GM23338 (cell line): ENCODE measurements around the gene MFAP5. TPM values are rescaled to one million over a fixed set of nuclear protein-coding genes. Genes with fewer than 3 reads are reported as not detected.

Experiments
- ATAC-seq: fragments of 200-7000 bp; cut with Tn5 transposase; 3 replicates; pipeline ENCODE4 v1.9.1; 2020
- DNase-seq: peaks from one replicate; pipeline ENCODE4 v3.0.0-alpha.2; 2015; ENCODE audit warnings: low spot score
- H2AFZ ChIP-seq: fragments of 200-600 bp; sonication (generic); 2 replicates; pipeline ENCODE4 v1.8.0; 2016; ENCODE audit warnings: antibody characterized with exemption, mild to moderate bottlenecking, moderate library complexity
- H3F3A ChIP-seq: fragments of 200-600 bp; sonication (generic); replicated peaks from 2 replicates; pipeline ENCODE4 v1.8.0; 2017; ENCODE audit warnings: antibody characterized with exemption, mixed run types, low read depth
- H3K27ac ChIP-seq: fragments of 200-600 bp; sonication (generic); 2 replicates; pipeline ENCODE4 v1.6.1; 2016; ENCODE audit warnings: low read depth
- H3K27me3 ChIP-seq: fragments of 200-600 bp; sonication (generic); 2 replicates; pipeline ENCODE4 v1.8.0; 2016; ENCODE audit warnings: mild to moderate bottlenecking, mixed run types, moderate library complexity; ENCODE audit not compliant: insufficient read depth
- H3K36me3 ChIP-seq: fragments of 200-600 bp; sonication (generic); 2 replicates; pipeline ENCODE4 v1.8.0; 2016; ENCODE audit warnings: mild to moderate bottlenecking; ENCODE audit not compliant: insufficient read depth
- H3K4me1 ChIP-seq: fragments of 200-600 bp; sonication (generic); 2 replicates; pipeline ENCODE4 v1.8.0; 2016; ENCODE audit warnings: mild to moderate bottlenecking, moderate library complexity; ENCODE audit not compliant: insufficient read depth
- H3K4me2 ChIP-seq: fragments of 200-600 bp; sonication (generic); 2 replicates; pipeline ENCODE4 v1.7.1; 2017; ENCODE audit warnings: mixed run types
- H3K4me3 ChIP-seq: fragments of 200-600 bp; sonication (generic); 2 replicates; pipeline ENCODE4 v1.6.1; 2016; ENCODE audit warnings: mixed run types
- H3K79me2 ChIP-seq: fragments of 200-600 bp; sonication (generic); replicated peaks from 2 replicates; pipeline ENCODE4 v1.8.0; 2017; ENCODE audit warnings: mild to moderate bottlenecking; ENCODE audit not compliant: insufficient read depth
- H3K9me2 ChIP-seq: fragments of 200-600 bp; sonication (generic); 2 replicates; pipeline ENCODE4 v1.8.0; 2017; ENCODE audit not compliant: insufficient read depth
- H4K20me1 ChIP-seq: fragments of 200-600 bp; sonication (generic); replicated peaks from 2 replicates; pipeline ENCODE4 v1.8.0; 2017; ENCODE audit warnings: mild to moderate bottlenecking; ENCODE audit not compliant: insufficient read depth
- H3K27ac Mint-ChIP-seq: 2 replicates; pipeline ENCODE4 v1.8.0; 2020; ENCODE audit warnings: inconsistent platforms, mild to moderate bottlenecking, moderate library complexity, mixed read lengths
- H3K27me3 Mint-ChIP-seq: 3 replicates; pipeline ENCODE4 v1.8.0; 2022; ENCODE audit warnings: low read depth, mild to moderate bottlenecking, moderate library complexity, mixed read lengths, inconsistent platforms; ENCODE audit not compliant: insufficient read depth, poor library complexity
- H3K36me3 Mint-ChIP-seq: 3 replicates; pipeline ENCODE4 v1.8.0; 2021; ENCODE audit warnings: low read depth, mild to moderate bottlenecking, inconsistent platforms, moderate library complexity, mixed read lengths
- H3K4me1 Mint-ChIP-seq: 3 replicates; pipeline ENCODE4 v1.8.0; 2020; ENCODE audit warnings: mild to moderate bottlenecking, inconsistent platforms, mixed read lengths
- H3K4me3 Mint-ChIP-seq: 3 replicates; pipeline ENCODE4 v1.8.0; 2021; ENCODE audit warnings: moderate library complexity, mild to moderate bottlenecking, inconsistent platforms, mixed read lengths
- H3K9me3 Mint-ChIP-seq: 3 replicates; pipeline ENCODE4 v1.8.0; 2020; ENCODE audit warnings: moderate library complexity, mild to moderate bottlenecking, inconsistent platforms, mixed read lengths
- CREB1 ChIP-seq: fragments of 250-450 bp; sonication (Bioruptor Pico); IDR thresholded peaks from 2 replicates; pipeline ENCODE4 v1.5.0; 2020; ENCODE audit warnings: low read depth, mild to moderate bottlenecking, moderate library complexity
- CTCF ChIP-seq, 2 experiments: fragments of 200-600 bp in 1 of 2; sonication (generic) in 1 of 2; conservative IDR thresholded peaks; 2 replicates each; pipeline versions ENCODE4 v1.5.1 to v1.6.1; 2016 to 2017; ENCODE audit warnings: antibody characterized with exemption in 2 of 2, low read depth in 2 of 2, mild to moderate bottlenecking in 2 of 2, moderate library complexity in 1 of 2
- ETS1 ChIP-seq: IDR thresholded peaks from 2 replicates; pipeline ENCODE4 v1.6.1; 2016; ENCODE audit warnings: antibody characterized with exemption
- EZH2 ChIP-seq: fragments of 200-600 bp; sonication (generic); IDR thresholded peaks from one replicate; pipeline ENCODE4 v1.8.0; 2017; ENCODE audit warnings: antibody characterized with exemption, mild to moderate bottlenecking, low read depth; ENCODE audit not compliant: unreplicated experiment
- EZH2phosphoT487 ChIP-seq: fragments of 200-600 bp; sonication (generic); IDR thresholded peaks from one replicate; pipeline ENCODE4 v1.8.1; 2018; ENCODE audit warnings: antibody characterized with exemption; ENCODE audit not compliant: unreplicated experiment
- JUNB ChIP-seq: IDR thresholded peaks from one replicate; pipeline ENCODE4 v1.6.1; 2016; ENCODE audit warnings: antibody characterized with exemption; ENCODE audit not compliant: unreplicated experiment
- NANOG ChIP-seq: IDR thresholded peaks from 2 replicates; pipeline ENCODE4 v1.6.1; 2016; ENCODE audit warnings: antibody characterized with exemption, borderline replicate concordance
- POLR2AphosphoS5 ChIP-seq: IDR thresholded peaks from 2 replicates; pipeline ENCODE4 v1.6.1; 2016; ENCODE audit warnings: antibody characterized with exemption, low read depth
- REST ChIP-seq: IDR thresholded peaks from one replicate; pipeline ENCODE4 v1.6.1; 2018; ENCODE audit warnings: antibody characterized with exemption; ENCODE audit not compliant: unreplicated experiment
- STAT1 ChIP-seq: IDR thresholded peaks from one replicate; pipeline ENCODE4 v1.6.1; 2016; ENCODE audit warnings: antibody characterized with exemption; ENCODE audit not compliant: unreplicated experiment
- ZNF114 ChIP-seq: fragments of 250-450 bp; sonication (Bioruptor Pico); IDR thresholded peaks from 2 replicates; pipeline ENCODE4 v1.5.0; 2020; ENCODE audit warnings: mild to moderate bottlenecking, moderate library complexity
- ZNF331 ChIP-seq: fragments of 250-450 bp; sonication (Bioruptor Pico); IDR thresholded peaks from 2 replicates; pipeline ENCODE4 v1.5.0; 2020; ENCODE audit warnings: low read depth, mild to moderate bottlenecking, moderate library complexity
- polyA plus RNA-seq: library from polyadenylated mRNA; unstranded; fragments of >200 nt; fragmentation: Nextera tagmentation; extraction: Ambion mirVana; gene quantifications from 2 replicates; pipeline ENCODE4 v1.2.1, GENCODE V29; 2016
- total RNA-seq: library from RNA; depleted of rRNA; stranded (reverse); fragments of >200 nt; shearing (Covaris generic); gene quantifications from 2 replicates; pipeline ENCODE4 v1.2.3, GENCODE V29; 2014

The MFAP5 gene
- total and polyA plus RNA-seq, 2 experiments from 2014 or later = 0.68 to 0.90 TPM

GRCh38 chr12:8675591-8676036 is 13.0 kb upstream of the MFAP5 start:
- Mint-ChIP-seq H3K9me3 (peaks cover 6% of the 10 kb centered on the region; the same call in 2 of the 3 replicates), H3K4me1 (peaks cover 6% of the 10 kb centered on the region)

More at GRCh38 chr12:8675591-8676036, 13.0 kb upstream of the MFAP5 start:
- no peaks in the 10 kb centered on the region for H4K20me1 ChIP-seq
- TF ChIP-seq ETS1 (no peak), POLR2AphosphoS5 (no peak), EZH2 (no peak), CTCF (conservative IDR thresholded peaks at IDR 0.05; ENCODE audit: low read depth in 2 of 2) (no peak), ZNF114 (CRISPR knock-in tag) (no peak), JUNB (no peak), EZH2phosphoT487 (no peak), REST (no peak), ZNF331 (no peak), NANOG (no peak), CREB1 (no peak), STAT1 (no peak)
- no peaks in the 10 kb centered on the region for H3K27me3 ChIP-seq
- Mint-ChIP-seq H3K36me3 (peaks cover 3% of the 10 kb centered on the region; the same call in 1 of the 3 replicates), H3K4me3 (no peak overlapping the region), H3K27ac (no peak overlapping the region), H3K27me3 (peaks cover 8% of the 10 kb centered on the region)
- H3K4me3 ChIP-seq = no peak overlapping the region
- no peak for ATAC-seq
- peaks cover 4% of the 10 kb centered on the region; the same call in 1 of the 2 replicates for H3K4me1 ChIP-seq
- H3F3A ChIP-seq = peaks cover 2% of the 10 kb centered on the region; the same call in 1 of the 2 replicates
- no peak overlapping the region for H3K27ac ChIP-seq
- H3K9me2 ChIP-seq = no peaks in the 10 kb centered on the region
- no peak for DNase-seq
- no peaks in the 10 kb centered on the region for H3K79me2 ChIP-seq
- H3K4me2 ChIP-seq = no peak overlapping the region
- peak overlapping the region; percentile 56; the same call in 1 of the 2 replicates for H2AFZ ChIP-seq
- H3K36me3 ChIP-seq = no peaks in the 10 kb centered on the region
